ENCODE data around the gene OSM.

OSM gene

GRCh38 chr22:30306627-30307011 lies 40.0 kb upstream of the OSM start:
- Histone ChIP-seq H3K4me1 (ENCODE audit: insufficient read depth, low read length) (no peaks in the 10 kb centered on the region), H3K36me3 (ENCODE audit: insufficient read depth, low read depth, low read length) (no peaks in the 10 kb centered on the region), H3K9me3 (ENCODE audit: insufficient read depth, low read depth, low read length) (no peaks in the 10 kb centered on the region), H3K27me3 (ENCODE audit: insufficient read depth, low read length) (no peaks in the 10 kb centered on the region), H3K9ac (ENCODE audit: low read depth, low read length) (no peak overlapping the region), H3K27ac (ENCODE audit: low read length) (no peak overlapping the region), H3K4me3 (ENCODE audit: low read length) (no peak overlapping the region)

- Histone ChIP-seq H3K36me3 (ENCODE audit: insufficient read depth, low read depth, low read length) (no peaks in the 10 kb centered on the region), H3K4me1 (ENCODE audit: insufficient read depth, low read length) (no peaks in the 10 kb centered on the region), H3K27me3 (ENCODE audit: insufficient read depth, low read length) (no peaks in the 10 kb centered on the region), H3K4me3 (ENCODE audit: low read length) (no peak overlapping the region), H3K9me3 (ENCODE audit: insufficient read depth, low read depth, low read length) (no peaks in the 10 kb centered on the region), H3K9ac (ENCODE audit: low read depth, low read length) (no peak overlapping the region), H3K27ac (ENCODE audit: low read length) (no peak overlapping the region)
Observed at GRCh38 chr22:30305906-30306626, 39.4 kb upstream of the OSM start.

DNA sequence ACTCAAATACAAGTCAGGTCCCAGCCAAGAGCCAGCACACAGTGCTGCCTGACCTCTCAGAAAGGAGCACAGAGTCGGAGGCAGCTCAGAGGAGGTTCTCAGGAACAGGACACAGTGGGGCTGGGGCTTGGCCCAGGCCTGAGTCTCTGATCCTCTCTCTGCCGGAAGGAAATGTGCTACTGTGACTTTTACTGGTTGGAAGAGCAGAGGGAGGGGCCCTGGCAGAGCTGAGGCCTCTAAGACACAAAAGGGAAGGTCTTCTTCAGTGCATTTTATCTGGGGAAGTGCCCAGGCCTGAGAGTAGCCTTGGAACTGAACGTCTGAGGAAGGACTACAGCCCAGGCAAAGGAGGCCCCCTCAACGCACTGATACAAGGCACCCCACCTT lies 38.9 kb upstream of the OSM start:
- Histone ChIP-seq H3K36me3 (ENCODE audit: insufficient read depth, low read depth, low read length) (no peaks in the 10 kb centered on the region), H3K27ac (ENCODE audit: low read length) (no peak overlapping the region), H3K4me1 (ENCODE audit: insufficient read depth, low read length) (no peaks in the 10 kb centered on the region), H3K9me3 (ENCODE audit: insufficient read depth, low read depth, low read length) (no peaks in the 10 kb centered on the region), H3K27me3 (ENCODE audit: insufficient read depth, low read length) (no peaks in the 10 kb centered on the region), H3K4me3 (ENCODE audit: low read length) (no peak overlapping the region), H3K9ac (ENCODE audit: low read depth, low read length) (no peak overlapping the region)

- H3K4me3 ChIP-seq (ENCODE audit: low read length) = no peak overlapping the region
- no peaks in the 10 kb centered on the region for H3K27me3 ChIP-seq (ENCODE audit: insufficient read depth, low read length)
- no peak overlapping the region for H3K9ac ChIP-seq (ENCODE audit: low read depth, low read length)
- H3K9me3 ChIP-seq (ENCODE audit: insufficient read depth, low read depth, low read length) = no peaks in the 10 kb centered on the region
- H3K36me3 ChIP-seq (ENCODE audit: insufficient read depth, low read depth, low read length) = no peaks in the 10 kb centered on the region
- no peak overlapping the region for H3K27ac ChIP-seq (ENCODE audit: low read length)
- H3K4me1 ChIP-seq (ENCODE audit: insufficient read depth, low read length) = no peaks in the 10 kb centered on the region
Observed at GRCh38 chr22:30304495-30305244, 38.0 kb upstream of the OSM start.

DNA sequence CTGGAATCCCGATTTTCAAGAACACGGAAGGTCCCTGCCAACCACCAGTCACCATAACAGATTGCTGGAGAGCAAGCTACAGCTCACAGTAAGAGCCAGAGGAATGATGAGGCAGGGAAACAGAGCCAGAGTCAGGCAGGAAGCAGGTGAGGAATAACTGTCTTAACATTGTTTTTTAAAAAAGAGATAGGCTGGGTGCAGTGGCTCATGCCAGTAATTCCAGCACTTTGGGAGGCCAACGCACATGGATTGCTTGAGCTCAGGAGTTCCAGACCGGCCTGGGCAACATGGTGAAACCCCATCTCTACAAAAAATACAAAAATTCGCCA lies 36.1 kb upstream of the OSM start:
- no peak overlapping the region for H3K9ac ChIP-seq (ENCODE audit: low read depth, low read length)
- no peaks in the 10 kb centered on the region for H3K4me1 ChIP-seq (ENCODE audit: insufficient read depth, low read length)
- H3K9me3 ChIP-seq (ENCODE audit: insufficient read depth, low read depth, low read length) = no peaks in the 10 kb centered on the region
- H3K27ac ChIP-seq (ENCODE audit: low read length) = no peak overlapping the region
- no peaks in the 10 kb centered on the region for H3K27me3 ChIP-seq (ENCODE audit: insufficient read depth, low read length)
- H3K36me3 ChIP-seq (ENCODE audit: insufficient read depth, low read depth, low read length) = no peaks in the 10 kb centered on the region
- no peak overlapping the region for H3K4me3 ChIP-seq (ENCODE audit: low read length)

- no peak overlapping the region for H3K4me3 ChIP-seq (ENCODE audit: low read length)
- H3K27ac ChIP-seq (ENCODE audit: low read length) = no peak overlapping the region
- H3K27me3 ChIP-seq (ENCODE audit: insufficient read depth, low read length) = no peaks in the 10 kb centered on the region
- no peaks in the 10 kb centered on the region for H3K4me1 ChIP-seq (ENCODE audit: insufficient read depth, low read length)
- no peaks in the 10 kb centered on the region for H3K9me3 ChIP-seq (ENCODE audit: insufficient read depth, low read depth, low read length)
- no peak overlapping the region for H3K9ac ChIP-seq (ENCODE audit: low read depth, low read length)
- no peaks in the 10 kb centered on the region for H3K36me3 ChIP-seq (ENCODE audit: insufficient read depth, low read depth, low read length)
Observed at GRCh38 chr22:30301995-30302809, 35.6 kb upstream of the OSM start.

- H3K4me1 ChIP-seq (ENCODE audit: insufficient read depth, low read length) = no peaks in the 10 kb centered on the region
- H3K27ac ChIP-seq (ENCODE audit: low read length) = no peak overlapping the region
- no peak overlapping the region for H3K9ac ChIP-seq (ENCODE audit: low read depth, low read length)
- no peaks in the 10 kb centered on the region for H3K36me3 ChIP-seq (ENCODE audit: insufficient read depth, low read depth, low read length)
- H3K4me3 ChIP-seq (ENCODE audit: low read length) = no peak overlapping the region
- H3K9me3 ChIP-seq (ENCODE audit: insufficient read depth, low read depth, low read length) = no peaks in the 10 kb centered on the region
- no peaks in the 10 kb centered on the region for H3K27me3 ChIP-seq (ENCODE audit: insufficient read depth, low read length)
Observed at GRCh38 chr22:30299322-30299721, 32.7 kb upstream of the OSM start.

- Histone ChIP-seq H3K27me3 (ENCODE audit: insufficient read depth, low read length) (no peaks in the 10 kb centered on the region), H3K36me3 (ENCODE audit: insufficient read depth, low read depth, low read length) (no peaks in the 10 kb centered on the region), H3K4me3 (ENCODE audit: low read length) (no peak overlapping the region), H3K9ac (ENCODE audit: low read depth, low read length) (no peak overlapping the region), H3K27ac (ENCODE audit: low read length) (no peak overlapping the region), H3K4me1 (ENCODE audit: insufficient read depth, low read length) (no peaks in the 10 kb centered on the region), H3K9me3 (ENCODE audit: insufficient read depth, low read depth, low read length) (no peaks in the 10 kb centered on the region)
Observed at GRCh38 chr22:30297991-30298701, 31.5 kb upstream of the OSM start.

- no peak overlapping the region for H3K9ac ChIP-seq (ENCODE audit: low read depth, low read length)
Observed at GRCh38 chr22:30297276-30297990, 30.8 kb upstream of the OSM start.

DNA sequence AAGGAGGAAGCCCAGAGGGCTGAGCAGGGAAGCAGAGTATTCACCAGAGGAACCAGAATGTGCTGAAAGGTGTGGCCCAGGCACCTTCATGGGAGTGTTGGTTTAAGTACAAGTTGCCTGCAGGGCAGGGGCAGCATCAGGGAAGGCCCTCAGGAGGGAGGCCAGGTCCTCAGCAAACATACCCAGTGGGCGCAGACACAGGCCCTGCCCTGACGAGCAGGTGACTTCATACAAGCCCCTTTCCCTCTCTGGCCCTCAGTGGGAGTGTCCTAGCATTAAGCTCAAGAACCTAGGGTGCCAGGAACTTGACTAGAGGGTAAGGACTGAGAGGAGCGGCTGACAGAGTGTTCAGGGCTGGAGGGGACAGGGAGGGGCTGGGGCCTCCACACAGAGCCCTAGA lies 30.2 kb upstream of the OSM start:
- H3K36me3 ChIP-seq (ENCODE audit: insufficient read depth, low read depth, low read length) = no peaks in the 10 kb centered on the region; the same call in 1 of the 2 replicates
- H3K4me3 ChIP-seq (ENCODE audit: low read length) = no peak overlapping the region
- no peaks in the 10 kb centered on the region for H3K9me3 ChIP-seq (ENCODE audit: insufficient read depth, low read depth, low read length)
- no peak overlapping the region for H3K9ac ChIP-seq (ENCODE audit: low read depth, low read length)
- no peaks in the 10 kb centered on the region for H3K27me3 ChIP-seq (ENCODE audit: insufficient read depth, low read length)
- no peak overlapping the region for H3K27ac ChIP-seq (ENCODE audit: low read length)
- H3K4me1 ChIP-seq (ENCODE audit: insufficient read depth, low read length) = no peaks in the 10 kb centered on the region

More at GRCh38 chr22:30297276-30297990, 30.8 kb upstream of the OSM start:
- Histone ChIP-seq H3K4me1 (ENCODE audit: insufficient read depth, low read length) (no peaks in the 10 kb centered on the region), H3K4me3 (ENCODE audit: low read length) (no peak overlapping the region), H3K27me3 (ENCODE audit: insufficient read depth, low read length) (no peaks in the 10 kb centered on the region), H3K9me3 (ENCODE audit: insufficient read depth, low read depth, low read length) (no peaks in the 10 kb centered on the region), H3K36me3 (ENCODE audit: insufficient read depth, low read depth, low read length) (no peaks in the 10 kb centered on the region), H3K27ac (ENCODE audit: low read length) (no peak overlapping the region)

DNA sequence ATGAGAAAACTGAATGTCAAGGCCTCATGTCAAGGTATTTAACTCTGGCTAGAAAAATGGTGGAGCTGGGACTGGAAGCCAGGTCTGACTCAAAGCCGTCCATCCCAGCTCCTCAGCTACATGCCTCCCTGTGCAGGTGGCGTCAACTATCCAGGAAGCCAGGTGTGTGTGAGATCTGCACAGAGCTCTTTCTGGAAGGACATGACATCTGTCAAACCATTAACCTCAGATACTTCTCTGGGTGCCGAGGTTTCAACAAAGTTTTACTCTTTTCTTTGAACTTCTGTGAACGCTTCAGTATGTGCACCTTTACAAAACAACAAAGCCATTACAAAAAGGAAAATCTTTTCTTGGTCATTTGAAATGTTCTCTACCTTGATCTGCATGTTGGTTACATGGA lies 29.7 kb upstream of the OSM start:
- Histone ChIP-seq H3K36me3 (ENCODE audit: insufficient read depth, low read depth, low read length) (no peaks in the 10 kb centered on the region; the same call in 1 of the 2 replicates), H3K4me1 (ENCODE audit: insufficient read depth, low read length) (no peaks in the 10 kb centered on the region)

More for the DNA sequence above, 29.7 kb upstream of the OSM start:
- Histone ChIP-seq H3K27me3 (ENCODE audit: insufficient read depth, low read length) (no peaks in the 10 kb centered on the region), H3K27ac (ENCODE audit: low read length) (no peak overlapping the region), H3K9me3 (ENCODE audit: insufficient read depth, low read depth, low read length) (no peaks in the 10 kb centered on the region), H3K4me3 (ENCODE audit: low read length) (no peak overlapping the region), H3K9ac (ENCODE audit: low read depth, low read length) (no peak overlapping the region)
